Amygdala (tissue), 56 donors: ENCODE measurements around the gene TMUB1.

ENCODE experiments used
- DNase-seq, 56 donors: peaks; one replicate each; lab custom pipeline; 2025; lab: John Stamatoyannopoulos, UW

Gene TMUB1

GRCh38 chr7:151104411-151105235, 21.3 kb upstream of the TMUB1 start:
- DNase-seq: no peak

- DNase-seq: no peak
These were observed 20.7 kb upstream of the TMUB1 start for GRCh38 chr7:151103973-151104372.

GRCh38 chr7:151102991-151103390, 19.7 kb upstream of the TMUB1 start:
- no peak for DNase-seq

- no peak for DNase-seq
These were observed 18.5 kb upstream of the TMUB1 start for GRCh38 chr7:151101621-151102396.

GRCh38 chr7:151100921-151101320, 17.6 kb upstream of the TMUB1 start:
- DNase-seq: no peak

GRCh38 chr7:151099486-151100211, 16.4 kb upstream of the TMUB1 start:
- peak in 1 of 56 donors; percentile 20 for DNase-seq

GRCh38 chr7:151095828-151096475, 12.7 kb upstream of the TMUB1 start:
- peak in 3 of 56 donors; percentile 16 to 25 (median 21) for DNase-seq

GRCh38 chr7:151095123-151095797, 12.0 kb upstream of the TMUB1 start:
- DNase-seq: peak in 1 of 56 donors; percentile 57

- DNase-seq: no peak
These were observed 11.4 kb upstream of the TMUB1 start for GRCh38 chr7:151094675-151095074.

- no peak for DNase-seq
These were observed 10.5 kb upstream of the TMUB1 start for GRCh38 chr7:151093748-151094147.

- no peak for DNase-seq
These were observed 8.7 kb upstream of the TMUB1 start for GRCh38 chr7:151091988-151092387.

GRCh38 chr7:151091431-151091830, 8.1 kb upstream of the TMUB1 start:
- DNase-seq: no peak

- DNase-seq: no peak
These were observed 7.7 kb upstream of the TMUB1 start for GRCh38 chr7:151091003-151091402.

GRCh38 chr7:151089893-151090730, 6.8 kb upstream of the TMUB1 start:
- DNase-seq: no peak

GRCh38 chr7:151088856-151089699, 5.8 kb upstream of the TMUB1 start:
- peak in 24 of 56 donors; percentile 16 to 50 (median 38) for DNase-seq

GRCh38 chr7:151088019-151088855, 4.9 kb upstream of the TMUB1 start:
- peak in 1 of 56 donors; percentile 29 for DNase-seq
